Endothelial cell (in vitro differentiated cells): ENCODE results near the gene CAMK1D. TPM values are rescaled to one million over a fixed set of nuclear protein-coding genes. Genes with fewer than 3 reads are reported as not detected.

Experiments
- DNase-seq: peaks from one replicate; pipeline ENCODE4 v3.0.0; 2021; ENCODE audit warnings: low spot score
- H3K27ac Mint-ChIP-seq: one replicate; pipeline ENCODE4 v1.8.0; 2021; ENCODE audit warnings: mixed read lengths, inconsistent platforms; ENCODE audit not compliant: unreplicated experiment
- H3K27me3 Mint-ChIP-seq: one replicate; pipeline ENCODE4 v1.8.0; 2021; ENCODE audit warnings: mild to moderate bottlenecking, moderate library complexity, mixed read lengths, inconsistent platforms; ENCODE audit not compliant: unreplicated experiment
- H3K36me3 Mint-ChIP-seq: one replicate; pipeline ENCODE4 v1.8.0; 2021; ENCODE audit warnings: mild to moderate bottlenecking, low read depth, mixed read lengths, inconsistent platforms; ENCODE audit not compliant: unreplicated experiment
- H3K4me1 Mint-ChIP-seq: one replicate; pipeline ENCODE4 v1.8.0; 2021; ENCODE audit warnings: mild to moderate bottlenecking, mixed read lengths, inconsistent platforms; ENCODE audit not compliant: unreplicated experiment
- H3K4me3 Mint-ChIP-seq: one replicate; pipeline ENCODE4 v1.8.0; 2021; ENCODE audit warnings: mild to moderate bottlenecking, mixed read lengths, inconsistent platforms; ENCODE audit not compliant: unreplicated experiment
- H3K9me3 Mint-ChIP-seq: one replicate; pipeline ENCODE4 v1.8.0; 2021; ENCODE audit warnings: mixed read lengths, inconsistent platforms; ENCODE audit not compliant: unreplicated experiment
- total RNA-seq: library from RNA; stranded (reverse); fragmentation: NEBNext Ultra II Directional; extraction: Animal tissue kit (Norgen Biotek cat#: 25700); gene quantifications from one replicate; pipeline ENCODE4 v1.2.1, GENCODE V29; 2021; ENCODE audit not compliant: unreplicated experiment
- TF ChIP-seq, protein P1 (sequence below): fragments of 200-600 bp; sonication (generic); IDR thresholded peaks from one replicate; pipeline ENCODE4 v1.5.0; 2021; ENCODE audit warnings: antibody characterized with exemption; ENCODE audit not compliant: unreplicated experiment

The CAMK1D gene
- total RNA-seq, 1 donor from 2014 or later = 4.1 TPM

DNA sequence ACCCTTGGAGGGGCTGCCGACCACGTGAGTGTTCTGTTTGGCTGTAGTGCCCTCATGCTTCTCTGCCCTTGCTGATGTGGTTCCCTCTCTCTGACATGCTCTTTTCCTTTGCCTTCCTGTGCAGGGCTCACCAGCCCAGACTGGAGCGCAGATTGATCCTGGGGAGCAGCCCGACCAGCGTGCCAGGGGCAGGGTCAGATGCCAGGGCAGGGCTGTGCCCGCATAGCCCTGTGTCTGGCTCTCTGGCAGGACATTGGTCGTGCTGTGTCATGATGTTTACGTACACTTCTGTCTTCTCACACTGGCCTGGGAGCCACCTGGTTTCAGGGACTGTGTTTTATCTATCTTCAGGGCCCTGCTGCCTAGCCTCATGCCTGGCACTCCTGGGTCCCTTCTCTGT is 300.8 kb downstream of the CAMK1D start:
- no peaks in the 10 kb centered on the region for H3K36me3 Mint-ChIP-seq
- TF ChIP-seq, protein P1, sequence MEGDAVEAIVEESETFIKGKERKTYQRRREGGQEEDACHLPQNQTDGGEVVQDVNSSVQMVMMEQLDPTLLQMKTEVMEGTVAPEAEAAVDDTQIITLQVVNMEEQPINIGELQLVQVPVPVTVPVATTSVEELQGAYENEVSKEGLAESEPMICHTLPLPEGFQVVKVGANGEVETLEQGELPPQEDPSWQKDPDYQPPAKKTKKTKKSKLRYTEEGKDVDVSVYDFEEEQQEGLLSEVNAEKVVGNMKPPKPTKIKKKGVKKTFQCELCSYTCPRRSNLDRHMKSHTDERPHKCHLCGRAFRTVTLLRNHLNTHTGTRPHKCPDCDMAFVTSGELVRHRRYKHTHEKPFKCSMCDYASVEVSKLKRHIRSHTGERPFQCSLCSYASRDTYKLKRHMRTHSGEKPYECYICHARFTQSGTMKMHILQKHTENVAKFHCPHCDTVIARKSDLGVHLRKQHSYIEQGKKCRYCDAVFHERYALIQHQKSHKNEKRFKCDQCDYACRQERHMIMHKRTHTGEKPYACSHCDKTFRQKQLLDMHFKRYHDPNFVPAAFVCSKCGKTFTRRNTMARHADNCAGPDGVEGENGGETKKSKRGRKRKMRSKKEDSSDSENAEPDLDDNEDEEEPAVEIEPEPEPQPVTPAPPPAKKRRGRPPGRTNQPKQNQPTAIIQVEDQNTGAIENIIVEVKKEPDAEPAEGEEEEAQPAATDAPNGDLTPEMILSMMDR = no peak
- no peaks in the 10 kb centered on the region for H3K4me1 Mint-ChIP-seq
- DNase-seq = no peak
- no peak overlapping the region for H3K27ac Mint-ChIP-seq
- H3K4me3 Mint-ChIP-seq = no peak overlapping the region
- peaks cover 6% of the 10 kb centered on the region for H3K9me3 Mint-ChIP-seq
- no peaks in the 10 kb centered on the region for H3K27me3 Mint-ChIP-seq

DNA sequence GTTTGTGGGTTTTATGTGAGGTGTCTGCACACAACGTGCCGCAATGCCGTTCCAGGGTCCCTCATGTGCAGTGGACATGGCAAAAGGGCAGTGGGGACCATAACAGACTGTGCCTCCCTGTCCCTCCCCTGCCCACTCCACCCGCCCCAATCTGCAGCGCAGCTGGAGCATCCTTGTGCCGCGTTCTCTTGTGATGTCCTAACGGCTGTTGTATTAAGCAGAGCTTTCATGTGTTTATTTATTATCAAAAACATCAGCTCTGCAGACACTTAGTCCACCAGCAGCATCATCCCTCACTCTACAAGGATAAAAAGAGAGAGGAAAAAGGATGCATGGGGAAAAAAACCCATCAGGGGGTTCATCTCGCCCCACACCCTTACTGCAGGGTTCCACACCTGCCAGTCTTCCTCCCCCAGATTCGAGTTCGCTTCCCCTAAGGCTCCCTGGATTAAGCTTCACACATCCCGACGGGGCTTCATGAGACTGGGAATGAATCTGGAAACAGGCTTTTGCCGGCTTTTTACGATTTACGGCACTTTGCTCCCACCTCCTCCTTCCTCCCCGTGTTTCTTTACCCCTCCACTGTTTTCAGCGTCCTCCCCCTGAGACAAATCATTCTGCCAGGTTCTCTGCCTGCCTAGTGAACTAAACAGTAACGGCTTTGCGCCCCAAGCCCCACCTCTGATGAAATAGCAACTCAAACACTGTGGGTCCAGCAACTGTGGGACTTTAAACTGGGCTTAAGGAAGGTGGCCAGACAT is 301.4 kb downstream of the CAMK1D start:
- Mint-ChIP-seq H3K9me3 (peaks cover 6% of the 10 kb centered on the region), H3K27ac (no peak overlapping the region), H3K36me3 (no peaks in the 10 kb centered on the region), H3K27me3 (no peaks in the 10 kb centered on the region), H3K4me3 (no peak overlapping the region), H3K4me1 (no peaks in the 10 kb centered on the region)
- no peak for DNase-seq
- TF ChIP-seq, protein P1 = no peak

DNA sequence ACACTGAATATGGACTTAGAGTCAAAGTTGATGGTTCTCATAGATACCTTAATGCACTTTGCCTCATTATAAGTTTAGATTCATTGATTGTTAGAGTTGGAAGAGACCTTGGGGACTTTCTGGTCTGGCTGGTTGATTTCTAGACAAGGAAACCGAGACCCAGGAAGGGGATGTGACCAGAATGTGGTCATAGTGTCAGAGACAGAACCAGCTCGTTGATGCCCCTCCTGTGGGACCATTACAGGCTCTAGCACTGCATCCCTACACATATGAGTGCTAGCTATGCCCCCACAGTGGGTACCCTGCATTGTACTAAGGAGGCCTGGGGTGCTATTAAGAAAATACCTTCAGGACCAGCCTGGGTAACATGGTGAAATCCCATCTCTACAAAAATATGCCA is 306.6 kb downstream of the CAMK1D start:
- Mint-ChIP-seq H3K27me3 (no peaks in the 10 kb centered on the region), H3K4me3 (no peak overlapping the region), H3K4me1 (no peaks in the 10 kb centered on the region), H3K27ac (no peak overlapping the region), H3K9me3 (peaks cover 6% of the 10 kb centered on the region), H3K36me3 (no peaks in the 10 kb centered on the region)
- TF ChIP-seq, protein P1 = no peak
- no peak for DNase-seq

DNA sequence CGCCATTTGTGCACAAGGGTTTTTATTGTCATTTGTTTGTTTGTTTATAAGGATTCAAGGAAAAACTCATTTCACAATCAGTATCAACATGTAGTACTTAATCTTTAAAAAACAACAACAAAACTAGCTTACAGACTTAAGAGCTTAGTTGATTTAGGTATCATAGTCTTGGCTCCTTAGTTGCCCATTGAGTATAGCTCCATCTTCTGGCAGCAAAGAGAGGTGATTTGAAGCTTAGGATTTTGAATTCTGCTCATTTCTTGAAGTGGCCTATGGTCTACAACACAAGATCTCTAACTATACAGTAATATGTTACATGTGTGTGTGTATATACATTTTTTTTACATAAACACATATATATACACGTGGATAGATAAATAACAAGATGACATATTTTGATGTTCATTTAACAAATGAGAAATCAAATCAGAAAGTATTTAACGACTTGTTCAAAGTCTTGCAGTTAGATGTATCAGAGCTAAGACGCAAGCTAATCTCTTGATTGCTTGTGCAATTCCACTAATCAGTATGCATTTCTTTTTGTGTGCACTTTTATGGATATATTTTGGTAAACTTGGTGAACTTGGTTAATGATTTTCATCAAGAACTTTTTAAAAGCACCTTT is 307.3 kb downstream of the CAMK1D start:
- Mint-ChIP-seq H3K27ac (no peak overlapping the region), H3K4me1 (no peaks in the 10 kb centered on the region), H3K4me3 (no peak overlapping the region), H3K27me3 (no peaks in the 10 kb centered on the region), H3K36me3 (no peaks in the 10 kb centered on the region), H3K9me3 (peaks cover 6% of the 10 kb centered on the region)
- DNase-seq = no peak
- TF ChIP-seq, protein P1 = peak; percentile 53

DNA sequence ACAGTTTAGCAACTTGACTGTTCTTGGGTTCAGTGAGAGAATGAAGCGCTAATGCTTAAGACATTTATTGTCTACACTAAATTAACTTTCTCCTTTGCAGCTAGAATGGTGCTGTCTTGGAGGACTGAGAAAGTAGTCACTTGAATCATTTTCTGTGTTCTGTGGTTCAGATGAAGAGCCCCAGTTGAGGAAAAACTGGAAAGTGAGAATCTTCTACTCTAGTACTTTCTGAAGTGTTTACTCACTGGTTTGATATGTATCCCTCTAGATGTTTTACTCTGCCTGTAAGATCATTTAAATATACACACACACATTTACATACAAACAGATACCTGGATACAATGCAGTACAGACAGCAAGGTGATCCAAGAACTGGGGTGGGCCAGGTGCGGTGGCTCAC is 308.1 kb downstream of the CAMK1D start:
- no peaks in the 10 kb centered on the region for H3K36me3 Mint-ChIP-seq
- no peaks in the 10 kb centered on the region for H3K4me1 Mint-ChIP-seq
- no peak overlapping the region for H3K27ac Mint-ChIP-seq
- no peaks in the 10 kb centered on the region for H3K27me3 Mint-ChIP-seq
- TF ChIP-seq, protein P1 = no peak
- no peak overlapping the region for H3K4me3 Mint-ChIP-seq
- peaks cover 6% of the 10 kb centered on the region for H3K9me3 Mint-ChIP-seq
- no peak for DNase-seq
